K562 (cell line): Measurements from ENCODE around the gene CTSW. TPM values are rescaled to one million over a fixed set of nuclear protein-coding genes. Genes with fewer than 3 reads are reported as not detected.

Experiments
- ARHGAP35 ChIP-seq: fragments of 450-650 bp; IDR thresholded peaks from 2 replicates; pipeline ENCODE4 v1.6.1; 2018; ENCODE audit not compliant: partially characterized antibody
- CBX8 ChIP-seq: fragments of 200-600 bp; sonication (generic); IDR thresholded peaks from 2 replicates; pipeline ENCODE4 v1.6.1; 2012; ENCODE audit warnings: borderline replicate concordance, mixed run types, low read depth, mild to moderate bottlenecking, moderate library complexity, mixed read lengths, low read length, control low read depth, inconsistent platforms; ENCODE audit not compliant: poor library complexity, severe bottlenecking; ENCODE audit errors: extremely low read depth
- CCAR2 ChIP-seq: fragments of 200-400 bp; formaldehyde crosslinking; IDR thresholded peaks from 2 replicates; pipeline ENCODE4 v1.6.1; 2017; ENCODE audit warnings: mild to moderate bottlenecking, low read depth, low read length
- HSF4 ChIP-seq: fragments of 250-450 bp; sonication (Bioruptor Pico); IDR thresholded peaks from 2 replicates; pipeline ENCODE4 v2.1.2; 2022; ENCODE audit warnings: mild to moderate bottlenecking, moderate library complexity, borderline replicate concordance
- KLF16 ChIP-seq: IDR thresholded peaks from 2 replicates; pipeline ENCODE4 v1.6.1; 2016; ENCODE audit warnings: antibody characterized with exemption
- MBD1 ChIP-seq: fragments of 250-450 bp; sonication (Bioruptor Pico); IDR thresholded peaks from 2 replicates; pipeline ENCODE4 v1.8.0; 2022; ENCODE audit warnings: inconsistent platforms
- NCOA1 ChIP-seq: fragments of 450-650 bp; IDR thresholded peaks from 2 replicates; pipeline ENCODE4 v1.6.1; 2016; ENCODE audit warnings: low read depth
- PCBP2 ChIP-seq: fragments of 200-400 bp; formaldehyde crosslinking; IDR thresholded peaks from 2 replicates; pipeline ENCODE4 v1.6.1; 2018; ENCODE audit warnings: low read length, low read depth, mild to moderate bottlenecking, moderate library complexity; ENCODE audit not compliant: poor library complexity, severe bottlenecking
- POLR2B ChIP-seq: fragments of 450-650 bp; IDR thresholded peaks from 2 replicates; pipeline ENCODE4 v1.6.1; 2018; ENCODE audit warnings: low read depth; ENCODE audit not compliant: partially characterized antibody
- SMAD1 ChIP-seq: fragments of 150-350 bp; IDR thresholded peaks from 2 replicates; pipeline ENCODE4 v1.6.1; 2014; ENCODE audit warnings: low read length, low read depth; ENCODE audit not compliant: partially characterized antibody
- U2AF1 ChIP-seq: fragments of 200-400 bp; formaldehyde crosslinking; optimal IDR thresholded peaks from 2 replicates; pipeline ENCODE3; 2017; ENCODE audit warnings: mild to moderate bottlenecking, low read depth, low read length, moderate library complexity
- UBTF ChIP-seq, 2 experiments: IDR thresholded peaks; 2 replicates each; pipeline ENCODE4 v1.6.1; 2012; ENCODE audit warnings: improper control_type of control experiment in 2 of 2, low read depth in 2 of 2, low read length in 2 of 2, borderline replicate concordance in 1 of 2
- ZBTB49 ChIP-seq: sonication (generic); formaldehyde crosslinking; IDR thresholded peaks from 2 replicates; pipeline ENCODE4 v1.8.0; 2022; ENCODE audit warnings: missing genetic modification reagents, mild to moderate bottlenecking, borderline replicate concordance
- ZFP30 ChIP-seq: fragments of 250-450 bp; sonication (Bioruptor Pico); IDR thresholded peaks from 2 replicates; pipeline ENCODE4 v1.8.0; 2022; ENCODE audit warnings: moderate library complexity, mild to moderate bottlenecking, inconsistent platforms, borderline replicate concordance
- ZNF175 ChIP-seq: fragments of 200-800 bp; sonication (Bioruptor generic); IDR thresholded peaks from 2 replicates; pipeline ENCODE4 v1.6.1; 2016; ENCODE audit warnings: low read depth, mild to moderate bottlenecking, missing genetic modification characterization, missing compliant biosample characterization
- ZNF77 ChIP-seq: fragments of 250-450 bp; sonication (Bioruptor Pico); IDR thresholded peaks from 2 replicates; pipeline ENCODE4 v1.5.0; 2020
- polyA plus RNA-seq, 8 experiments: library from polyadenylated mRNA; depleted of rRNA in 4 of 8; stranded (reverse) in 5 of 8; unstranded in 3 of 8; fragments of >200 nt; fragmentation: Nextera tagmentation in 2 of 8; fragmentation: Illumina TruSeq in 1 of 8; extraction: Ambion mirVana in 2 of 8; extraction: Trizol in 1 of 8; gene quantifications; 2 replicates each; pipeline versions ENCODE4 v1.2.1 to v1.2.3, GENCODE V29; 2011 to 2014; ENCODE audit warnings: inconsistent platforms in 1 of 8, missing spikeins in 1 of 8
- total RNA-seq, 7 experiments: library from RNA; depleted of rRNA in 6 of 7; stranded (reverse); fragments of >200 nt in 6 of 7; fragmentation: Illumina TruSeq in 2 of 7; extraction: Trizol in 2 of 7; gene quantifications; 2 replicates each; pipeline versions ENCODE4 v1.2.1 to v1.2.3, GENCODE V29; 2011 to 2021; ENCODE audit warnings: low replicate concordance in 1 of 7
- TF ChIP-seq, protein P1 (sequence below): fragments of 250-450 bp; sonication (Bioruptor Pico); IDR thresholded peaks from 2 replicates; pipeline ENCODE4 v1.4.0; 2020

Gene CTSW
- total and polyA plus RNA-seq, 9 of the 15 experiments (the other 6 are each of a cell fraction or from before 2014, with no cell fraction given) = 0.04 TPM; not detected in 8

- TF ChIP-seq MBD1 (CRISPR knock-in tag) (no peak), ZFP30 (CRISPR knock-in tag) (no peak), CCAR2 (no peak), PCBP2 (no peak), POLR2B (peak; percentile 71), ZBTB49 (CRISPR knock-in tag) (no peak), KLF16 (no peak), U2AF1 (no peak), HSF4 (CRISPR knock-in tag) (no peak), ZNF175 (CRISPR knock-in tag) (no peak), ZNF77 (CRISPR knock-in tag) (no peak), CBX8 (no peak), UBTF (IDR thresholded peaks at IDR 0.05; ENCODE audit: borderline replicate concordance in 1 of 2, low read depth in 2 of 2, low read length in 2 of 2) (no peak), SMAD1 (no peak), NCOA1 (no peak), ARHGAP35 (no peak)
- TF ChIP-seq, protein P1, sequence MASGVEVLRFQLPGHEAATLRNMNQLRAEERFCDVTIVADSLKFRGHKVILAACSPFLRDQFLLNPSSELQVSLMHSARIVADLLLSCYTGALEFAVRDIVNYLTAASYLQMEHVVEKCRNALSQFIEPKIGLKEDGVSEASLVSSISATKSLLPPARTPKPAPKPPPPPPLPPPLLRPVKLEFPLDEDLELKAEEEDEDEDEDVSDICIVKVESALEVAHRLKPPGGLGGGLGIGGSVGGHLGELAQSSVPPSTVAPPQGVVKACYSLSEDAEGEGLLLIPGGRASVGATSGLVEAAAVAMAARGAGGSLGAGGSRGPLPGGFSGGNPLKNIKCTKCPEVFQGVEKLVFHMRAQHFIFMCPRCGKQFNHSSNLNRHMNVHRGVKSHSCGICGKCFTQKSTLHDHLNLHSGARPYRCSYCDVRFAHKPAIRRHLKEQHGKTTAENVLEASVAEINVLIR = 0 out of 2 replicates have a peak, but pooled peaks have one; percentile 23
Measured at GRCh38 chr11:65873318-65874156, 6.1 kb upstream of the CTSW start (continued).
